Measurements from ENCODE around the gene CHRDL2. TPM values are rescaled to one million over a fixed set of nuclear protein-coding genes. Genes with fewer than 3 reads are reported as not detected.

CHRDL2 gene
- total and polyA plus RNA-seq, 2 donors (not counting 3 experiments of a cell fraction or from before 2014, with no cell fraction given), result not detected

DNA sequence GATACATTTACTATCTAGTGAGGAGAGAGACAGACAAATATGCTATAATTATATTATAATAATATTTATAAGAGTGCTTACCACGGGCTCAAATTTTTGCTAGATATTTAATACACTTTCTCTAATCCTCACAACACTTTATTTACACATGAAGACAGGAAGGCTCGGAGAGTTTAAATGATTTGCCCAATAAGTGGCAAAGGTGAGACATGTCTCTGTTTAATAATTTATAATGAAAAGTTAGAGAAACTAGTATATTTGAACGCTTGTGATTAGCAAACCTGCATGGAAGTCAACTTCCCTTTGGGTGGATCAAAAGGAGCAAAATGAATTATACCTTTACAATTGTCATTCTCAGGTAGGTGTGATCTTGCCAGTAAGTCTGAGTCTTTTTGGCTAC lies 83.4 kb downstream of the CHRDL2 start:
- no peaks in the 10 kb centered on the region for H3K79me2 ChIP-seq (ENCODE audit: control insufficient read depth, insufficient read depth, low read length)
- DNase-seq (ENCODE audit: low read depth, low spot score) (no peak), FAIRE-seq (no peak)
- H3K9me1 ChIP-seq (replicated peaks; ENCODE audit: control insufficient read depth, extremely low read depth, insufficient read depth, low read length), result no peaks in the 10 kb centered on the region
- no TSS peak for BruUV-seq (replicated peaks)
- no peaks in the 10 kb centered on the region for H4K20me1 ChIP-seq (replicated peaks; ENCODE audit: control insufficient read depth, extremely low read depth, insufficient read depth, low read length)
- no peak overlapping the region for H3K27ac ChIP-seq (ENCODE audit: insufficient read depth, low read depth, low read length)
- H2AFZ ChIP-seq (ENCODE audit: low read depth, low read length), result no peak overlapping the region
- POLR2A ChIA-PET, result no interaction called here
- no peaks in the 10 kb centered on the region for H3K9me3 ChIP-seq (replicated peaks; ENCODE audit: control insufficient read depth, insufficient read depth, low read length)
- H3K4me1 ChIP-seq (ENCODE audit: control insufficient read depth, extremely low read depth, insufficient read depth, low read length), result no peaks in the 10 kb centered on the region
- no peaks in the 10 kb centered on the region for H3K27me3 ChIP-seq (ENCODE audit: control insufficient read depth in 2 of 2, insufficient read depth in 2 of 2, low read length in 2 of 2)
- dilution Hi-C loops (cut with MboI; ENCODE audit: extremely low pct_ligation_motif_present, low sequenced_read_pairs) (no loop called here), intact Hi-C loops (cut with micrococcal nuclease) (no loop called here)
- TF ChIP-seq, protein P1, sequence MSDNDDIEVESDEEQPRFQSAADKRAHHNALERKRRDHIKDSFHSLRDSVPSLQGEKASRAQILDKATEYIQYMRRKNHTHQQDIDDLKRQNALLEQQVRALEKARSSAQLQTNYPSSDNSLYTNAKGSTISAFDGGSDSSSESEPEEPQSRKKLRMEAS (IDR thresholded peaks at IDR 0.05; ENCODE audit: insufficient read depth, insufficient read length), result no peak
- no peak for TF ChIP-seq GATA2 (IDR thresholded peaks at IDR 0.05; ENCODE audit: insufficient read depth, insufficient read length, low read depth, low read length)
- TF ChIP-seq FOS (IDR thresholded peaks at IDR 0.05; ENCODE audit: borderline replicate concordance, insufficient read depth, low read length), result no peak
- TF ChIP-seq JUN (IDR thresholded peaks at IDR 0.05; ENCODE audit: borderline replicate concordance, insufficient read depth, insufficient read length, low read depth), result no peak
- TF ChIP-seq EZH2 (IDR thresholded peaks at IDR 0.05; ENCODE audit: borderline replicate concordance, low read depth, low read length, severe bottlenecking), result no peak
- TF ChIP-seq POLR2A (IDR thresholded peaks at IDR 0.05; ENCODE audit: low read depth, low read length), result no peak
- no peak for TF ChIP-seq MYC (IDR thresholded peaks at IDR 0.05; ENCODE audit: low read depth, low read length)
- no peak overlapping the region for H3K9ac ChIP-seq (replicated peaks; ENCODE audit: extremely low read depth, insufficient read depth, low read length)
- no peak overlapping the region for H3K4me3 ChIP-seq (replicated peaks in 1 of 3; ENCODE audit: insufficient read depth in 1 of 3, low read depth in 1 of 3, low read length in 3 of 3)
- H3K4me2 ChIP-seq (ENCODE audit: insufficient read depth, low read length), result no peak overlapping the region
- H3K36me3 ChIP-seq (ENCODE audit: control insufficient read depth in 2 of 2, extremely low read depth in 1 of 2, insufficient read depth in 2 of 2, low read length in 2 of 2), result peaks cover 0 to 2% of the 10 kb centered on the region in 2 experiments
- CTCF ChIA-PET, result interaction anchor here (1.0 kb wide), 1 partner anchor 55 kb away, joined by 3 read pairs; no protein-coding TSS in a partner anchor

GRCh38 chr11:74647404-74647803 lies 83.8 kb downstream of the CHRDL2 start:
- ChIA-PET POLR2A (no interaction called here), CTCF (interaction anchor here (1.0 kb wide), 1 partner anchor 55 kb away, joined by 3 read pairs; no protein-coding TSS in a partner anchor)
- H3K9me1 ChIP-seq (replicated peaks; ENCODE audit: control insufficient read depth, extremely low read depth, insufficient read depth, low read length), result no peaks in the 10 kb centered on the region
- H3K9ac ChIP-seq (replicated peaks; ENCODE audit: extremely low read depth, insufficient read depth, low read length), result no peak overlapping the region
- no TSS peak for BruUV-seq (replicated peaks)
- DNase-seq (ENCODE audit: low read depth, low spot score), result no peak
- H3K36me3 ChIP-seq (ENCODE audit: control insufficient read depth in 2 of 2, extremely low read depth in 1 of 2, insufficient read depth in 2 of 2, low read length in 2 of 2), result peaks cover 0 to 2% of the 10 kb centered on the region in 2 experiments
- H3K27ac ChIP-seq (ENCODE audit: insufficient read depth, low read depth, low read length), result no peak overlapping the region
- no peaks in the 10 kb centered on the region for H3K4me1 ChIP-seq (ENCODE audit: control insufficient read depth, extremely low read depth, insufficient read depth, low read length)
- H3K4me3 ChIP-seq (replicated peaks in 1 of 3; ENCODE audit: insufficient read depth in 1 of 3, low read depth in 1 of 3, low read length in 3 of 3), result no peak overlapping the region
- dilution Hi-C loops (cut with MboI; ENCODE audit: extremely low pct_ligation_motif_present, low sequenced_read_pairs) (no loop called here), intact Hi-C loops (cut with micrococcal nuclease) (no loop called here)
- TF ChIP-seq, protein P1 (IDR thresholded peaks at IDR 0.05; ENCODE audit: insufficient read depth, insufficient read length), result no peak
- TF ChIP-seq FOS (IDR thresholded peaks at IDR 0.05; ENCODE audit: borderline replicate concordance, insufficient read depth, low read length) (no peak), JUN (IDR thresholded peaks at IDR 0.05; ENCODE audit: borderline replicate concordance, insufficient read depth, insufficient read length, low read depth) (no peak), EZH2 (IDR thresholded peaks at IDR 0.05; ENCODE audit: borderline replicate concordance, low read depth, low read length, severe bottlenecking) (no peak), POLR2A (IDR thresholded peaks at IDR 0.05; ENCODE audit: low read depth, low read length) (no peak)
- TF ChIP-seq, protein P2, sequence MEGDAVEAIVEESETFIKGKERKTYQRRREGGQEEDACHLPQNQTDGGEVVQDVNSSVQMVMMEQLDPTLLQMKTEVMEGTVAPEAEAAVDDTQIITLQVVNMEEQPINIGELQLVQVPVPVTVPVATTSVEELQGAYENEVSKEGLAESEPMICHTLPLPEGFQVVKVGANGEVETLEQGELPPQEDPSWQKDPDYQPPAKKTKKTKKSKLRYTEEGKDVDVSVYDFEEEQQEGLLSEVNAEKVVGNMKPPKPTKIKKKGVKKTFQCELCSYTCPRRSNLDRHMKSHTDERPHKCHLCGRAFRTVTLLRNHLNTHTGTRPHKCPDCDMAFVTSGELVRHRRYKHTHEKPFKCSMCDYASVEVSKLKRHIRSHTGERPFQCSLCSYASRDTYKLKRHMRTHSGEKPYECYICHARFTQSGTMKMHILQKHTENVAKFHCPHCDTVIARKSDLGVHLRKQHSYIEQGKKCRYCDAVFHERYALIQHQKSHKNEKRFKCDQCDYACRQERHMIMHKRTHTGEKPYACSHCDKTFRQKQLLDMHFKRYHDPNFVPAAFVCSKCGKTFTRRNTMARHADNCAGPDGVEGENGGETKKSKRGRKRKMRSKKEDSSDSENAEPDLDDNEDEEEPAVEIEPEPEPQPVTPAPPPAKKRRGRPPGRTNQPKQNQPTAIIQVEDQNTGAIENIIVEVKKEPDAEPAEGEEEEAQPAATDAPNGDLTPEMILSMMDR (IDR thresholded peaks at IDR 0.05; ENCODE audit: extremely low read depth in 1 of 2, insufficient read depth in 1 of 2, low read depth in 1 of 2, low read length in 2 of 2), result no peak
- no peak for FAIRE-seq
- H3K79me2 ChIP-seq (ENCODE audit: control insufficient read depth, insufficient read depth, low read length), result no peaks in the 10 kb centered on the region
- no peaks in the 10 kb centered on the region for H3K27me3 ChIP-seq (ENCODE audit: control insufficient read depth in 2 of 2, insufficient read depth in 2 of 2, low read length in 2 of 2)
- no peak overlapping the region for H2AFZ ChIP-seq (ENCODE audit: low read depth, low read length)
- H3K9me3 ChIP-seq (replicated peaks; ENCODE audit: control insufficient read depth, insufficient read depth, low read length), result no peaks in the 10 kb centered on the region
- no peaks in the 10 kb centered on the region for H4K20me1 ChIP-seq (replicated peaks; ENCODE audit: control insufficient read depth, extremely low read depth, insufficient read depth, low read length)
- no peak overlapping the region for H3K4me2 ChIP-seq (ENCODE audit: insufficient read depth, low read length)
